Astrocyte (in vitro differentiated cells and primary cell): ENCODE results near the gene PPP2R2B. TPM values are rescaled to one million over a fixed set of nuclear protein-coding genes. Genes with fewer than 3 reads are reported as not detected.
A peak's percentile ranks its signal among the peaks of the same experiment; 100 is the strongest.

Experiments
- DNase-seq: peaks from one replicate; pipeline ENCODE4 v3.0.0-alpha.2; 2010; ENCODE audit warnings: low read depth
- FAIRE-seq: peaks from 2 replicates; lab custom pipeline; 2011; peaks lifted over from hg19 to GRCh38; lab: Jason Lieb, UNC
- H2AFZ ChIP-seq: 2 replicates; pipeline ENCODE4 v1.6.0; 2012; ENCODE audit warnings: low read depth, low read length, inconsistent platforms
- H3K27ac ChIP-seq: 2 replicates; pipeline ENCODE4 v1.5.1; 2011; ENCODE audit warnings: low read depth, low read length, inconsistent platforms
- H3K27me3 ChIP-seq: 2 replicates; pipeline ENCODE4 v1.6.0; 2011; ENCODE audit warnings: low read length, inconsistent platforms; ENCODE audit not compliant: insufficient read depth
- H3K36me3 ChIP-seq: 2 replicates; pipeline ENCODE4 v1.5.1; 2011; ENCODE audit warnings: low read length, inconsistent platforms; ENCODE audit not compliant: insufficient read depth
- H3K4me1 ChIP-seq: 2 replicates; pipeline ENCODE4 v1.5.1; 2011; ENCODE audit warnings: low read length, inconsistent platforms; ENCODE audit not compliant: insufficient read depth
- H3K4me2 ChIP-seq: 2 replicates; pipeline ENCODE4 v1.6.0; 2012; ENCODE audit warnings: low read length, inconsistent platforms
- H3K4me3 ChIP-seq: 2 replicates; pipeline ENCODE4 v1.5.1; 2011; ENCODE audit warnings: low read depth, mild to moderate bottlenecking, low read length, inconsistent platforms; ENCODE audit not compliant: insufficient read depth
- H3K79me2 ChIP-seq: 2 replicates; pipeline ENCODE4 v1.6.0; 2012; ENCODE audit warnings: mild to moderate bottlenecking, low read length, inconsistent platforms; ENCODE audit not compliant: insufficient read depth
- H3K9ac ChIP-seq: 2 replicates; pipeline ENCODE4 v1.6.0; 2012; ENCODE audit warnings: mild to moderate bottlenecking, low read length, inconsistent platforms
- H3K9me3 ChIP-seq: 2 replicates; pipeline ENCODE4 v1.5.1; 2012; ENCODE audit warnings: low read depth, mild to moderate bottlenecking, low read length, inconsistent platforms; ENCODE audit not compliant: insufficient read depth
- H4K20me1 ChIP-seq: 2 replicates; pipeline ENCODE4 v1.6.0; 2012; ENCODE audit warnings: low read length, inconsistent platforms; ENCODE audit not compliant: insufficient read depth
- H3K27ac Mint-ChIP-seq: one replicate; pipeline ENCODE4 v1.8.0; 2021; ENCODE audit warnings: mild to moderate bottlenecking, mixed read lengths; ENCODE audit not compliant: unreplicated experiment
- H3K27me3 Mint-ChIP-seq: one replicate; pipeline ENCODE4 v1.8.0; 2021; ENCODE audit warnings: low read depth, mixed read lengths; ENCODE audit not compliant: unreplicated experiment
- H3K36me3 Mint-ChIP-seq: one replicate; pipeline ENCODE4 v1.8.0; 2021; ENCODE audit warnings: low read depth, mixed read lengths; ENCODE audit not compliant: unreplicated experiment
- H3K4me1 Mint-ChIP-seq: one replicate; pipeline ENCODE4 v1.8.0; 2021; ENCODE audit warnings: low read depth, mixed read lengths; ENCODE audit not compliant: unreplicated experiment
- H3K4me3 Mint-ChIP-seq: one replicate; pipeline ENCODE4 v1.8.0; 2021; ENCODE audit warnings: mild to moderate bottlenecking, moderate library complexity, mixed read lengths; ENCODE audit not compliant: unreplicated experiment
- H3K9me3 Mint-ChIP-seq: one replicate; pipeline ENCODE4 v1.8.0; 2021; ENCODE audit warnings: mild to moderate bottlenecking, mixed read lengths; ENCODE audit not compliant: unreplicated experiment
- CTCF ChIP-seq: IDR thresholded peaks from 2 replicates; pipeline ENCODE4 v1.5.1; 2011; ENCODE audit warnings: low read depth, mild to moderate bottlenecking, inconsistent platforms, low read length, moderate library complexity; ENCODE audit not compliant: insufficient read depth
- EZH2 ChIP-seq: IDR thresholded peaks from 2 replicates; pipeline ENCODE4 v1.6.1; 2012; ENCODE audit warnings: mild to moderate bottlenecking, low read length, inconsistent platforms; ENCODE audit not compliant: insufficient read depth
- total RNA-seq: library from RNA; stranded (reverse); gene quantifications from 2 replicates; pipeline ENCODE4 v1.2.1, GENCODE V29; 2021

The PPP2R2B gene
- total RNA-seq, 1 donor from 2014 or later: 5.2 TPM

GRCh38 chr5:146890731-146891440, 12.3 kb upstream of the PPP2R2B start:
- H3K4me3 ChIP-seq: no peak overlapping the region
- H4K20me1 ChIP-seq: no peaks in the 10 kb centered on the region
- Mint-ChIP-seq H3K4me3 (no peak overlapping the region), H3K27me3 (no peaks in the 10 kb centered on the region), H3K36me3 (no peaks in the 10 kb centered on the region), H3K27ac (peak overlapping the region; percentile 64), H3K9me3 (no peaks in the 10 kb centered on the region), H3K4me1 (peaks cover 26% of the 10 kb centered on the region)
- TF ChIP-seq EZH2: no peak
- TF ChIP-seq CTCF: no peak
- DNase-seq (no peak), FAIRE-seq (no peak)
- no peaks in the 10 kb centered on the region for H3K4me1 ChIP-seq
- H3K4me2 ChIP-seq: no peak overlapping the region
- H3K79me2 ChIP-seq: no peaks in the 10 kb centered on the region
- H2AFZ ChIP-seq: peak overlapping the region; percentile 55
- no peak overlapping the region for H3K27ac ChIP-seq
- no peaks in the 10 kb centered on the region for H3K9me3 ChIP-seq
- no peaks in the 10 kb centered on the region for H3K36me3 ChIP-seq
- H3K27me3 ChIP-seq: no peaks in the 10 kb centered on the region
- no peak overlapping the region for H3K9ac ChIP-seq

GRCh38 chr5:146890066-146890465, 11.5 kb upstream of the PPP2R2B start:
- Histone ChIP-seq H3K79me2 (no peaks in the 10 kb centered on the region), H3K9me3 (no peaks in the 10 kb centered on the region), H3K9ac (no peak overlapping the region), H2AFZ (peak overlapping the region; percentile 61), H3K4me1 (no peaks in the 10 kb centered on the region), H3K27me3 (no peaks in the 10 kb centered on the region), H3K4me3 (no peak overlapping the region), H3K4me2 (no peak overlapping the region), H3K27ac (no peak overlapping the region), H4K20me1 (no peaks in the 10 kb centered on the region), H3K36me3 (no peaks in the 10 kb centered on the region)
- no peak for DNase-seq
- H3K4me3 Mint-ChIP-seq: no peak overlapping the region
- peaks cover 19% of the 10 kb centered on the region for H3K4me1 Mint-ChIP-seq
- no peak for FAIRE-seq
- H3K27me3 Mint-ChIP-seq: no peaks in the 10 kb centered on the region
- no peaks in the 10 kb centered on the region for H3K9me3 Mint-ChIP-seq
- TF ChIP-seq EZH2 (no peak), CTCF (no peak)
- no peak overlapping the region for H3K27ac Mint-ChIP-seq
- H3K36me3 Mint-ChIP-seq: no peaks in the 10 kb centered on the region

- no peaks in the 10 kb centered on the region for H3K36me3 ChIP-seq
- H3K4me1 Mint-ChIP-seq: peaks cover 16% of the 10 kb centered on the region
- no peaks in the 10 kb centered on the region for H3K27me3 Mint-ChIP-seq
- H4K20me1 ChIP-seq: no peaks in the 10 kb centered on the region
- H3K79me2 ChIP-seq: no peaks in the 10 kb centered on the region
- no peak overlapping the region for H3K4me3 Mint-ChIP-seq
- H3K36me3 Mint-ChIP-seq: no peaks in the 10 kb centered on the region
- H3K9me3 Mint-ChIP-seq: no peaks in the 10 kb centered on the region
- no peaks in the 10 kb centered on the region for H3K9me3 ChIP-seq
- H3K9ac ChIP-seq: no peak overlapping the region
- no peaks in the 10 kb centered on the region for H3K4me1 ChIP-seq
- FAIRE-seq: no peak
- no peaks in the 10 kb centered on the region for H3K27me3 ChIP-seq
- no peak for TF ChIP-seq EZH2
- no peak overlapping the region for H2AFZ ChIP-seq
- H3K4me2 ChIP-seq: no peak overlapping the region
- no peak for DNase-seq
- no peak overlapping the region for H3K27ac Mint-ChIP-seq
- no peak overlapping the region for H3K4me3 ChIP-seq
- H3K27ac ChIP-seq: no peak overlapping the region
Observed at GRCh38 chr5:146889169-146889568, 10.6 kb upstream of the PPP2R2B start.
